PC-3 (cell line): ENCODE measurements around the gene SLC7A4. TPM values are rescaled to one million over a fixed set of nuclear protein-coding genes. Genes with fewer than 3 reads are reported as not detected.
"Not testable (repeated sequence)": the region's sequence is repeated elsewhere in the genome, so short reads cannot be mapped to it uniquely, and the experiment has no call there.

Source experiments
- ATAC-seq: fragments of 200-7000 bp; cut with Tn5 transposase; 2 replicates; pipeline ENCODE4 v1.9.1; 2020; ENCODE audit warnings: mild to moderate bottlenecking, moderate library complexity
- BruUV-seq: library from RNA; stranded (reverse); fragments of 400-500 nt; replicated peaks from 2 replicates; lab custom pipeline; 2021; lab: Mats Ljungman, UMichigan
- CTCF ChIA-PET: fragments of 300-600 bp; sonication (Branson Sonifier 250); formaldehyde crosslinking; loops from one replicate; lab custom pipeline; 2022; ENCODE audit warnings: antibody characterized with exemption; lab: Charles Lee
- POLR2A ChIA-PET: fragments of 300-600 bp; sonication (Branson Sonifier 250); formaldehyde crosslinking; loops from one replicate; lab custom pipeline; 2022; ENCODE audit warnings: antibody characterized with exemption; ENCODE audit not compliant: unreplicated experiment; lab: Charles Lee
- DNase-seq: peaks from one replicate; pipeline ENCODE4 v3.0.0-alpha.2; 2015
- H2AFZ ChIP-seq: fragments of 300-600 bp; sonication (generic); 2 replicates; pipeline ENCODE4 v1.6.0; 2016; ENCODE audit warnings: antibody characterized with exemption, low read length
- H3F3A ChIP-seq: fragments of 300-600 bp; sonication (generic); one replicate; pipeline ENCODE4 v1.6.0; 2017; ENCODE audit warnings: antibody characterized with exemption, low read length, control low read depth, mild to moderate bottlenecking; ENCODE audit not compliant: unreplicated experiment
- H3K27ac ChIP-seq: fragments of 300-600 bp; sonication (generic); 2 replicates; pipeline ENCODE4 v1.5.1; 2016; ENCODE audit warnings: mild to moderate bottlenecking, low read length
- H3K27me3 ChIP-seq: fragments of 300-600 bp; sonication (generic); 2 replicates; pipeline ENCODE4 v1.6.1; 2016; ENCODE audit warnings: low read length, mixed read lengths
- H3K36me3 ChIP-seq: fragments of 300-600 bp; sonication (generic); 2 replicates; pipeline ENCODE4 v1.6.1; 2016; ENCODE audit warnings: low read depth, mixed run types, low read length, mixed read lengths
- H3K4me1 ChIP-seq: fragments of 300-600 bp; sonication (generic); 2 replicates; pipeline ENCODE4 v1.5.1; 2016; ENCODE audit warnings: low read length; ENCODE audit not compliant: insufficient read depth
- H3K4me2 ChIP-seq: fragments of 300-600 bp; sonication (generic); 2 replicates; pipeline ENCODE4 v1.6.0; 2016; ENCODE audit warnings: low read length
- H3K4me3 ChIP-seq: fragments of 300-600 bp; sonication (generic); 2 replicates; pipeline ENCODE4 v1.5.1; 2016; ENCODE audit warnings: mild to moderate bottlenecking, low read length, mixed read lengths
- H3K79me2 ChIP-seq: fragments of 300-600 bp; sonication (generic); 2 replicates; pipeline ENCODE4 v1.6.1; 2017; ENCODE audit warnings: low read length, mixed read lengths
- H3K9ac ChIP-seq: fragments of 300-600 bp; sonication (generic); 2 replicates; pipeline ENCODE4 v1.6.0; 2016; ENCODE audit warnings: mild to moderate bottlenecking, low read length
- H3K9me2 ChIP-seq: fragments of 300-600 bp; sonication (generic); replicated peaks from 2 replicates; pipeline ENCODE4 v1.6.1; 2016; ENCODE audit warnings: mixed run types, low read length, mixed read lengths
- H3K9me3 ChIP-seq: fragments of 300-600 bp; sonication (generic); 2 replicates; pipeline ENCODE4 v1.6.1; 2016; ENCODE audit warnings: low read length, mixed read lengths
- H4K20me1 ChIP-seq: fragments of 300-600 bp; sonication (generic); 2 replicates; pipeline ENCODE4 v1.6.1; 2016; ENCODE audit warnings: low read length, mixed read lengths
- CTCF ChIP-seq: fragments of 300-600 bp; sonication (generic); conservative IDR thresholded peaks from 2 replicates; pipeline ENCODE4 v1.5.1; 2017; ENCODE audit warnings: antibody characterized with exemption, low read depth, mild to moderate bottlenecking, low read length
- EZH2 ChIP-seq: fragments of 300-600 bp; sonication (generic); IDR thresholded peaks from one replicate; pipeline ENCODE4 v1.6.1; 2017; ENCODE audit warnings: antibody characterized with exemption, mild to moderate bottlenecking, low read length; ENCODE audit not compliant: unreplicated experiment
- EZH2phosphoT487 ChIP-seq: fragments of 300-600 bp; sonication (generic); IDR thresholded peaks from 2 replicates; pipeline ENCODE4 v1.6.1; 2018; ENCODE audit warnings: mild to moderate bottlenecking, antibody characterized with exemption, low read length, borderline replicate concordance
- intact Hi-C: fragments of 100-400 bp; cut with micrococcal nuclease; formaldehyde crosslinking; loops from 2 replicates; pipeline ENCODE4 v1.9.0; 2023
- total RNA-seq: library from RNA; depleted of rRNA; stranded (reverse); fragments of >200 nt; gene quantifications from 2 replicates; pipeline ENCODE4 v1.2.3, GENCODE V29; 2014

Gene SLC7A4
- total RNA-seq, 1 experiment from 2014 or later, result not detected

GRCh38 chr22:21060363-21060762 is 28.0 kb upstream of the SLC7A4 start:
- H3K27me3 ChIP-seq, H4K20me1 ChIP-seq, intact Hi-C loops, H3K9me3 ChIP-seq, H3F3A ChIP-seq, H3K4me2 ChIP-seq, H3K4me1 ChIP-seq, H3K9me2 ChIP-seq, H3K27ac ChIP-seq, H3K9ac ChIP-seq, ATAC-seq, DNase-seq, CTCF ChIA-PET, H3K4me3 ChIP-seq, H3K79me2 ChIP-seq, POLR2A ChIA-PET, H2AFZ ChIP-seq, BruUV-seq, H3K36me3 ChIP-seq: not testable (repeated sequence)

- H3K9me2 ChIP-seq, result no peaks in the 10 kb centered on the region
- H3K36me3 ChIP-seq, result no peaks in the 10 kb centered on the region
- H3K4me2 ChIP-seq, result no peak overlapping the region
- TF ChIP-seq EZH2phosphoT487, result no peak
- no peak for TF ChIP-seq CTCF
- no peak for TF ChIP-seq EZH2
- no peak overlapping the region for H3K9ac ChIP-seq
- ATAC-seq, result no peak
- POLR2A ChIA-PET, result no interaction called here
- no peak overlapping the region for H3K4me3 ChIP-seq
- CTCF ChIA-PET, result no interaction called here
- no peaks in the 10 kb centered on the region for H3K27me3 ChIP-seq
- no peaks in the 10 kb centered on the region for H3K79me2 ChIP-seq
- BruUV-seq, result no TSS peak
- no peaks in the 10 kb centered on the region for H3F3A ChIP-seq
- H4K20me1 ChIP-seq, result no peaks in the 10 kb centered on the region
- no peaks in the 10 kb centered on the region for H3K9me3 ChIP-seq
- intact Hi-C loops, result no loop called here
- DNase-seq, result no peak
- H2AFZ ChIP-seq, result no peak overlapping the region
- no peaks in the 10 kb centered on the region for H3K4me1 ChIP-seq
- H3K27ac ChIP-seq, result no peak overlapping the region
Observed at GRCh38 chr22:21055880-21056319, 23.5 kb upstream of the SLC7A4 start.

- H3F3A ChIP-seq, result no peaks in the 10 kb centered on the region
- intact Hi-C loops, result no loop called here
- no TSS peak for BruUV-seq
- DNase-seq (no peak), ATAC-seq (no peak)
- H3K79me2 ChIP-seq, result no peaks in the 10 kb centered on the region
- no peak overlapping the region for H3K4me3 ChIP-seq
- no peaks in the 10 kb centered on the region for H4K20me1 ChIP-seq
- no peaks in the 10 kb centered on the region for H3K36me3 ChIP-seq
- H3K4me1 ChIP-seq, result no peaks in the 10 kb centered on the region
- no peak overlapping the region for H3K27ac ChIP-seq
- no peaks in the 10 kb centered on the region for H3K27me3 ChIP-seq
- TF ChIP-seq EZH2phosphoT487 (no peak), EZH2 (no peak), CTCF (no peak)
- no peaks in the 10 kb centered on the region for H3K9me2 ChIP-seq
- ChIA-PET CTCF (no interaction called here), POLR2A (no interaction called here)
- no peak overlapping the region for H3K9ac ChIP-seq
- no peak overlapping the region for H2AFZ ChIP-seq
- no peak overlapping the region for H3K4me2 ChIP-seq
- H3K9me3 ChIP-seq, result no peaks in the 10 kb centered on the region
Observed at GRCh38 chr22:21055564-21055834, 23.1 kb upstream of the SLC7A4 start.
